Endothelial cell of umbilical vein (primary cell): ENCODE results near the gene RASD1. TPM values are rescaled to one million over a fixed set of nuclear protein-coding genes. Genes with fewer than 3 reads are reported as not detected.

Experiments
- BruUV-seq: library from RNA; stranded (reverse); fragments of 400-500 nt; replicated peaks from 2 replicates; lab custom pipeline; 2021; lab: Mats Ljungman, UMichigan
- CTCF ChIA-PET: fragments of 300-600, 350-600 bp; sonication (Branson Sonifier 250); formaldehyde crosslinking; loops from one replicate; lab custom pipeline; 2021; ENCODE audit warnings: antibody characterized with exemption, inconsistent platforms; lab: Charles Lee
- POLR2A ChIA-PET: fragments of 300-600, 350-600 bp; sonication (Branson Sonifier 250); formaldehyde crosslinking; loops from one replicate; lab custom pipeline; 2021; ENCODE audit warnings: antibody characterized with exemption, inconsistent platforms; lab: Charles Lee
- DNase-seq: peaks from one replicate; pipeline ENCODE4 v3.0.0-alpha.2; 2011; ENCODE audit warnings: low read depth, low spot score
- FAIRE-seq: peaks from 2 replicates; lab custom pipeline; 2011; peaks lifted over from hg19 to GRCh38; lab: Jason Lieb, UNC
- H2AFZ ChIP-seq: 2 replicates; pipeline ENCODE4 v1.6.0; 2012; ENCODE audit warnings: low read depth, low read length, control low read depth, inconsistent platforms
- H3K27ac ChIP-seq: 2 replicates; pipeline ENCODE4 v1.5.1; 2011; ENCODE audit warnings: low read depth, mild to moderate bottlenecking, control low read depth, low read length, moderate library complexity; ENCODE audit not compliant: insufficient read depth
- H3K27me3 ChIP-seq, 2 experiments: 2 replicates each; pipeline versions ENCODE4 v1.6.0 to v1.6.1; 2011; ENCODE audit warnings: low read length in 2 of 2, mixed read lengths in 1 of 2; ENCODE audit not compliant: control insufficient read depth in 2 of 2, insufficient read depth in 2 of 2
- H3K36me3 ChIP-seq, 2 experiments: 2 replicates in 1 of 2; 3 replicates in 1 of 2; pipeline ENCODE4 v1.5.1; 2011; ENCODE audit warnings: low read length in 2 of 2, mild to moderate bottlenecking in 1 of 2, moderate library complexity in 1 of 2; ENCODE audit not compliant: control insufficient read depth in 2 of 2, insufficient read depth in 2 of 2; ENCODE audit errors: extremely low read depth in 1 of 2
- H3K4me1 ChIP-seq: 3 replicates; pipeline ENCODE4 v1.5.1; 2011; ENCODE audit warnings: mild to moderate bottlenecking, low read length; ENCODE audit not compliant: control insufficient read depth, insufficient read depth; ENCODE audit errors: extremely low read depth
- H3K4me2 ChIP-seq: 2 replicates; pipeline ENCODE4 v1.6.1; 2011; ENCODE audit warnings: low read length, control low read depth, mixed read lengths; ENCODE audit not compliant: insufficient read depth
- H3K4me3 ChIP-seq, 3 experiments: fragments of 200-600 bp in 1 of 3; sonication (generic), shearing (Covaris generic) in 1 of 3; replicated peaks in 1 of 3; 2 replicates each; pipeline ENCODE4 v1.5.1; 2011 to 2016; ENCODE audit warnings: control low read depth in 3 of 3, low read length in 3 of 3, mild to moderate bottlenecking in 2 of 3, inconsistent platforms in 1 of 3, low read depth in 1 of 3, moderate library complexity in 1 of 3; ENCODE audit not compliant: insufficient read depth in 1 of 3
- H3K79me2 ChIP-seq: 2 replicates; pipeline ENCODE4 v1.6.0; 2012; ENCODE audit warnings: low read length, inconsistent platforms; ENCODE audit not compliant: control insufficient read depth, insufficient read depth
- H3K9ac ChIP-seq: replicated peaks from 2 replicates; pipeline ENCODE3; 2011; ENCODE audit warnings: low read length, control low read depth; ENCODE audit not compliant: insufficient read depth; ENCODE audit errors: extremely low read depth
- H3K9me1 ChIP-seq: replicated peaks from 3 replicates; pipeline ENCODE4 v1.6.0; 2011; ENCODE audit warnings: mild to moderate bottlenecking, low read length; ENCODE audit not compliant: control insufficient read depth, insufficient read depth; ENCODE audit errors: extremely low read depth
- H3K9me3 ChIP-seq: replicated peaks from 2 replicates; pipeline ENCODE4 v1.5.1; 2012; ENCODE audit warnings: low read length, inconsistent platforms; ENCODE audit not compliant: control insufficient read depth, insufficient read depth
- H4K20me1 ChIP-seq: replicated peaks from 2 replicates; pipeline ENCODE3; 2011; ENCODE audit warnings: mild to moderate bottlenecking, low read length; ENCODE audit not compliant: control insufficient read depth, insufficient read depth; ENCODE audit errors: extremely low read depth
- CTCF ChIP-seq, 2 donors: IDR thresholded peaks; 1 replicate in 1 of 2; 2 replicates in 1 of 2; pipeline ENCODE4 v1.5.1; 2011; ENCODE audit warnings: low read length in 2 of 2, mild to moderate bottlenecking in 2 of 2, moderate library complexity in 2 of 2, control low read depth in 1 of 2, inconsistent platforms in 1 of 2, low read depth in 1 of 2; ENCODE audit not compliant: insufficient read depth in 1 of 2; ENCODE audit errors: extremely low read depth in 1 of 2
- EZH2 ChIP-seq: IDR thresholded peaks from 2 replicates; pipeline ENCODE4 v1.6.1; 2012; ENCODE audit warnings: borderline replicate concordance, low read depth, mild to moderate bottlenecking, moderate library complexity, low read length, inconsistent platforms; ENCODE audit not compliant: severe bottlenecking
- FOS ChIP-seq: IDR thresholded peaks from 2 replicates; pipeline ENCODE4 v1.6.1; 2011; ENCODE audit warnings: mild to moderate bottlenecking, low read length, moderate library complexity, borderline replicate concordance; ENCODE audit not compliant: insufficient read depth
- GATA2 ChIP-seq: IDR thresholded peaks from 2 replicates; pipeline ENCODE4 v1.7.0; 2011; ENCODE audit warnings: low read depth, mild to moderate bottlenecking, moderate library complexity, mixed read lengths, low read length; ENCODE audit not compliant: insufficient read length, insufficient read depth
- JUN ChIP-seq: IDR thresholded peaks from 2 replicates; pipeline ENCODE4 v1.6.1; 2011; ENCODE audit warnings: borderline replicate concordance, low read depth; ENCODE audit not compliant: insufficient read length, insufficient read depth
- MYC ChIP-seq: IDR thresholded peaks from one replicate; pipeline ENCODE4 v1.6.1; 2011; ENCODE audit warnings: mild to moderate bottlenecking, low read depth, low read length
- POLR2A ChIP-seq: IDR thresholded peaks from 2 replicates; pipeline ENCODE4 v1.6.1; 2012; ENCODE audit warnings: low read depth, mild to moderate bottlenecking, control low read depth, low read length
- POLR2AphosphoS5 ChIP-seq: IDR thresholded peaks from 2 replicates; pipeline ENCODE4 v1.6.1; 2012; ENCODE audit warnings: low read depth, mild to moderate bottlenecking, control low read depth, low read length, moderate library complexity; ENCODE audit not compliant: insufficient read depth
- dilution Hi-C: fragments of 300-500 bp; cut with MboI; formaldehyde crosslinking; loops from one replicate; pipeline ENCODE4 v1.15.0; 2019; ENCODE audit warnings: low sequenced_read_pairs; ENCODE audit not compliant: extremely low pct_ligation_motif_present
- intact Hi-C: fragments of 100-400 bp; cut with micrococcal nuclease; formaldehyde crosslinking; loops from one replicate; pipeline ENCODE4 v1.10.0; 2022
- polyA plus RNA-seq, 4 experiments: library from polyadenylated mRNA; depleted of rRNA in 3 of 4; stranded (reverse) in 3 of 4; unstranded in 1 of 4; fragments of >200 nt; gene quantifications; 2 replicates each; pipeline versions ENCODE4 v1.2.1 to v1.2.3, GENCODE V29; 2011 to 2012; ENCODE audit warnings: missing spikeins in 1 of 4
- total RNA-seq: library from RNA; stranded (reverse); gene quantifications from 2 replicates; pipeline ENCODE4 v1.2.3, GENCODE V29; 2021
- TF ChIP-seq, protein P1 (sequence below): IDR thresholded peaks from 2 replicates; pipeline ENCODE4 v1.6.1; 2011; ENCODE audit not compliant: insufficient read depth, insufficient read length

Gene RASD1
- total and polyA plus RNA-seq, 2 donors (not counting 3 experiments of a cell fraction or from before 2014, with no cell fraction given) = 4.2 to 15.7 TPM

DNA sequence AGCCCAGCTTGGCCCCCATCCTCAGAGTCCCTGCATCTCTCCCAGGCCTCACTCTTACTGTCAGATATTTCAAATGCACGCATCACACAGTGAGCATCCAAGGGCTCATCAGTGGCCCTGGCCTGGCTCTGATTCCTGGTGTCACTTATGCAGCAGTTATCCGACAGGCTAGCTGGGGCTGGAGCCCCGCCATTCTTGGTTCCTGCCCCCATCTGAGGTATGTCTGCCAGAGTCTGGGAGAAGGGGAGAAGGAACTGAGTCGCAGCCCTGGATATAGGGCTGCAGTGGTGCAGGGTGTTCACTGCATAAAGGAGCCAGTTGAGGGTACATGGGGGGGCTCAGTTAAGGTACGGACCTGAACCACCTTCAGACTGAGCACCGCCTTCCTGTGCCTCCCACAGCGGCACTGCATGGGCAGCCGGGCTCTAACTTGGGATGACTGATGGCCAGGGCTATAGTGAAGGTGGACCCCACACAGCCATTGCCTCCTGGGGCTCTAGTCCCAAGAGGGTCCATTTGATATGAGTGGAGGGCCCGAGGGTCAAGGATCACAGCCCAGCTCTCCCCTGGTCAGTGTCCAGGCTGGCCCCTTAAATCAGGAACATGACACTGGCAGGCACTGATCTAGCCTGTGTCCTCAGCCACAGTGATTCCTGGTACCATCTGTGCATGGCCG lies 1.8 kb upstream of the RASD1 start:
- no peak overlapping the region for H3K9ac ChIP-seq
- ChIA-PET POLR2A (interaction anchor here (0.6 kb wide), 1 partner anchor 74 kb away, joined by 3 read pairs; no protein-coding TSS in a partner anchor), CTCF (interaction anchor here (1.2 to 3.1 kb wide), 14 partner anchors 8 to 144 kb away, joined by 3 to 77 read pairs (median 12); no protein-coding TSS in a partner anchor)
- H4K20me1 ChIP-seq = no peaks in the 10 kb centered on the region
- TF ChIP-seq POLR2A (no peak), GATA2 (no peak), POLR2AphosphoS5 (no peak)
- H2AFZ ChIP-seq = no peak overlapping the region
- H3K9me3 ChIP-seq = no peaks in the 10 kb centered on the region
- intact Hi-C loops (loop anchor here (1.0 to 10.0 kb wide), 4 partner anchors 70 to 417 kb away; no protein-coding TSS in a partner anchor), dilution Hi-C loops (no loop called here)
- DNase-seq (no peak), FAIRE-seq (no peak)
- H3K9me1 ChIP-seq = no peaks in the 10 kb centered on the region
- H3K27me3 ChIP-seq = no peaks in the 10 kb centered on the region
- H3K36me3 ChIP-seq = no peaks in the 10 kb centered on the region
- H3K4me1 ChIP-seq = peaks cover 13% of the 10 kb centered on the region
- no peaks in the 10 kb centered on the region for H3K79me2 ChIP-seq
- no peak overlapping the region for H3K4me2 ChIP-seq
- H3K4me3 ChIP-seq = no peak overlapping the region
- no TSS peak for BruUV-seq
- no peak overlapping the region for H3K27ac ChIP-seq

GRCh38 chr17:17497065-17497844 lies 1.1 kb upstream of the RASD1 start:
- dilution Hi-C loops = no loop called here

More at GRCh38 chr17:17497065-17497844, 1.1 kb upstream of the RASD1 start:
- ChIA-PET CTCF (interaction anchor here (0.6 to 3.1 kb wide), 50 partner anchors 9 to 536 kb away, joined by 3 to 84 read pairs (median 6); partner anchors contain the start of gene PEMT), POLR2A (interaction anchor here (0.5 to 2.7 kb wide), 10 partner anchors 15 to 94 kb away, joined by 3 to 11 read pairs (median 4); partner anchors contain the start of gene PEMT)
- H3K4me1 ChIP-seq = peaks cover 13% of the 10 kb centered on the region
- intact Hi-C loops = loop anchor here (1.0 to 10.0 kb wide), 4 partner anchors 71 to 418 kb away; no protein-coding TSS in a partner anchor
- peak overlapping the region; percentile 23 for H2AFZ ChIP-seq
- BruUV-seq = no TSS peak
- FAIRE-seq (no peak), DNase-seq (no peak)
- no peaks in the 10 kb centered on the region for H3K9me3 ChIP-seq
- H3K4me3 ChIP-seq = no peak overlapping the region
- no peak for TF ChIP-seq FOS
- no peak for TF ChIP-seq GATA2
- TF ChIP-seq, protein P1, sequence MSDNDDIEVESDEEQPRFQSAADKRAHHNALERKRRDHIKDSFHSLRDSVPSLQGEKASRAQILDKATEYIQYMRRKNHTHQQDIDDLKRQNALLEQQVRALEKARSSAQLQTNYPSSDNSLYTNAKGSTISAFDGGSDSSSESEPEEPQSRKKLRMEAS = no peak
- no peak for TF ChIP-seq MYC
- no peak for TF ChIP-seq CTCF (IDR thresholded peaks at IDR 0.05; ENCODE audit: extremely low read depth in 1 of 2, insufficient read depth in 1 of 2, low read depth in 1 of 2, low read length in 2 of 2)
- TF ChIP-seq POLR2A = no peak
- TF ChIP-seq JUN = no peak
- TF ChIP-seq EZH2 = no peak
- TF ChIP-seq POLR2AphosphoS5 = no peak
- H3K4me2 ChIP-seq = peak overlapping the region; percentile 79
- H3K36me3 ChIP-seq = peaks cover 0 to 3% of the 10 kb centered on the region in 2 experiments
- H3K9ac ChIP-seq = no peak overlapping the region
- H4K20me1 ChIP-seq = no peaks in the 10 kb centered on the region
- no peaks in the 10 kb centered on the region for H3K9me1 ChIP-seq
- no peaks in the 10 kb centered on the region for H3K79me2 ChIP-seq
- H3K27me3 ChIP-seq = no peaks in the 10 kb centered on the region
- no peak overlapping the region for H3K27ac ChIP-seq
